Peyer's patch (tissue), 4 donors: ENCODE data around the gene AOC3. TPM values are rescaled to one million over a fixed set of nuclear protein-coding genes. Genes with fewer than 3 reads are reported as not detected.
"Not testable (repeated sequence)": the region's sequence is repeated elsewhere in the genome, so short reads cannot be mapped to it uniquely, and the experiment has no call there.

ENCODE experiments used
- DNase-seq, 3 donors: peaks; one replicate each; pipeline ENCODE4 v3.0.0-alpha.2; 2017 to 2019
- H3K27ac ChIP-seq, 4 donors: fragments of 200-600 bp; sonication (generic); one replicate each; pipeline ENCODE4 v1.5.1; 2016 to 2019
- H3K27me3 ChIP-seq, 2 donors: fragments of 200-600 bp; sonication (generic); one replicate each; pipeline ENCODE4 v1.5.1; 2019
- H3K36me3 ChIP-seq, 3 donors: fragments of 200-600 bp; sonication (generic); one replicate each; pipeline ENCODE4 v1.5.1; 2016 to 2019
- H3K4me1 ChIP-seq, 4 donors: fragments of 200-600 bp; sonication (generic); one replicate each; pipeline ENCODE4 v1.5.1; 2016 to 2019
- H3K4me3 ChIP-seq, 4 donors: fragments of 200-600 bp; sonication (generic); 1 replicate in 3 of 4; 2 replicates in 1 of 4; pipeline ENCODE4 v1.5.1; 2016 to 2019; ENCODE audit warnings: mild to moderate bottlenecking in 1 of 4
- H3K9me3 ChIP-seq, 4 donors: fragments of 200-600 bp; sonication (generic); one replicate each; pipeline ENCODE4 v1.5.1; 2016 to 2019; ENCODE audit warnings: mild to moderate bottlenecking in 1 of 4
- POLR2A ChIP-seq, 2 donors: fragments of 450-650 bp; IDR thresholded peaks; one replicate each; pipeline ENCODE4 v1.5.1; 2017; ENCODE audit warnings: antibody characterized with exemption in 2 of 2, mild to moderate bottlenecking in 2 of 2, moderate library complexity in 2 of 2
- total RNA-seq, 4 donors: library from RNA; depleted of rRNA; stranded (reverse); fragments of >200 nt; gene quantifications; one replicate each; pipeline ENCODE4 v1.1.0, GENCODE V29; 2016
- TF ChIP-seq, protein P1 (sequence below), 6 experiments: fragments of 450-650 bp in 4 of 6; fragments of 200-600 bp in 2 of 6; sonication (generic) in 1 of 6; IDR thresholded peaks; one replicate each; pipeline ENCODE4 v1.5.1; 2017 to 2019; ENCODE audit warnings: antibody characterized with exemption in 6 of 6, mild to moderate bottlenecking in 3 of 6, moderate library complexity in 1 of 6

Gene AOC3
- total RNA-seq, 4 donors from 2014 or later = 3.3 to 11.4 (median 7.0) TPM

DNA sequence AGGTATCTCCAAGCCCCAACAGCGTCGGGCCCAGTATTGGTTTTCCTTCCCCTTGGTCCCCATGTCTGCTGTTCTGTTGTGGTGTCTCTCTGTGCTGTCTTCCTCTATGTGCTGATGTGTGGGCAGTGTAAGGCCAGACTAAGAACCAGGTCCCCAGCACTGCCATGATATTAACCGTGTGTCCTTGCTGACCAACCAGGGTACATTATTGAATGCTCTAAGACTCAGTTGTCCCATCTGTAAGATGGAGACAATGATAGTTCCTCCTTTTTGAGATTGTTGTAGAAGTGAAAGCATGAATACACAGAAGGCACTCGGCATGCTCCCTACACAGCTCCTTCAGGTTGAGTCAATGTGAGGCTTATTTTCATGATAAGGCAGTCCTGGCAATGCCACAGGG is 20.6 kb downstream of the AOC3 start:
- H3K27ac ChIP-seq = no peak overlapping the region
- DNase-seq = no peak
- H3K4me3 ChIP-seq = no peak overlapping the region
- H3K4me1 ChIP-seq = peaks cover 0 to 3% (median 0%) of the 10 kb centered on the region in 4 donors
- no peaks in the 10 kb centered on the region for H3K36me3 ChIP-seq
- H3K9me3 ChIP-seq = no peaks in the 10 kb centered on the region
- TF ChIP-seq, protein P1, sequence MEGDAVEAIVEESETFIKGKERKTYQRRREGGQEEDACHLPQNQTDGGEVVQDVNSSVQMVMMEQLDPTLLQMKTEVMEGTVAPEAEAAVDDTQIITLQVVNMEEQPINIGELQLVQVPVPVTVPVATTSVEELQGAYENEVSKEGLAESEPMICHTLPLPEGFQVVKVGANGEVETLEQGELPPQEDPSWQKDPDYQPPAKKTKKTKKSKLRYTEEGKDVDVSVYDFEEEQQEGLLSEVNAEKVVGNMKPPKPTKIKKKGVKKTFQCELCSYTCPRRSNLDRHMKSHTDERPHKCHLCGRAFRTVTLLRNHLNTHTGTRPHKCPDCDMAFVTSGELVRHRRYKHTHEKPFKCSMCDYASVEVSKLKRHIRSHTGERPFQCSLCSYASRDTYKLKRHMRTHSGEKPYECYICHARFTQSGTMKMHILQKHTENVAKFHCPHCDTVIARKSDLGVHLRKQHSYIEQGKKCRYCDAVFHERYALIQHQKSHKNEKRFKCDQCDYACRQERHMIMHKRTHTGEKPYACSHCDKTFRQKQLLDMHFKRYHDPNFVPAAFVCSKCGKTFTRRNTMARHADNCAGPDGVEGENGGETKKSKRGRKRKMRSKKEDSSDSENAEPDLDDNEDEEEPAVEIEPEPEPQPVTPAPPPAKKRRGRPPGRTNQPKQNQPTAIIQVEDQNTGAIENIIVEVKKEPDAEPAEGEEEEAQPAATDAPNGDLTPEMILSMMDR (IDR thresholded peaks at IDR 0.05) = no peak
- no peak for TF ChIP-seq POLR2A (IDR thresholded peaks at IDR 0.05)
- no peaks in the 10 kb centered on the region for H3K27me3 ChIP-seq

GRCh38 chr17:42872251-42872965 is 21.4 kb downstream of the AOC3 start:
- Histone ChIP-seq H3K9me3 (no peaks in the 10 kb centered on the region), H3K27ac (no peak overlapping the region)
- no peak for DNase-seq

DNA sequence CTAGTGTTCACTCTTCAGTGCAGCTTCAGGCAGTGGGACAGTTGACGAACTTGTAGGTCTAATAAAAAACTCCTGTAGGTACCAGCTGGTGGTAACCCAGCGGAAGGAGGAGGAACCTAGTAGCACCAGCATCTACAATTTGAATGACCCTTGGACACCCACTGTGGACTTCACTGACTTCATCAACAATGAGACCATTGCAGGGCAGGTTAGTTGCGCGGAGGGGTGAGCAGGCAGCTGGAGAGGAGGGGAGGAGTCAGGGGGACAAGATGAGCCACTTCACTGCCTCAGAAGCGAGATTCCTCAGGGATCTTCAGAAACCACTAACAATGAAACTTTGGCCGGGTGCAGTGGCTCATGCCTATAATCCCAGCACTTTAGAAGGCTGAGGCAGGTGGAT is 22.3 kb downstream of the AOC3 start:
- no peak for TF ChIP-seq POLR2A (IDR thresholded peaks at IDR 0.05)
- TF ChIP-seq, protein P1 (IDR thresholded peaks at IDR 0.05) = no peak

More at GRCh38 chr17:42872251-42872965, 21.4 kb downstream of the AOC3 start:
- no peak for TF ChIP-seq POLR2A (IDR thresholded peaks at IDR 0.05)
- TF ChIP-seq, protein P1 (IDR thresholded peaks at IDR 0.05) = no peak
- H3K27me3 ChIP-seq = no peaks in the 10 kb centered on the region
- no peaks in the 10 kb centered on the region for H3K4me1 ChIP-seq
- H3K36me3 ChIP-seq = no peaks in the 10 kb centered on the region
- no peak overlapping the region for H3K4me3 ChIP-seq

DNA sequence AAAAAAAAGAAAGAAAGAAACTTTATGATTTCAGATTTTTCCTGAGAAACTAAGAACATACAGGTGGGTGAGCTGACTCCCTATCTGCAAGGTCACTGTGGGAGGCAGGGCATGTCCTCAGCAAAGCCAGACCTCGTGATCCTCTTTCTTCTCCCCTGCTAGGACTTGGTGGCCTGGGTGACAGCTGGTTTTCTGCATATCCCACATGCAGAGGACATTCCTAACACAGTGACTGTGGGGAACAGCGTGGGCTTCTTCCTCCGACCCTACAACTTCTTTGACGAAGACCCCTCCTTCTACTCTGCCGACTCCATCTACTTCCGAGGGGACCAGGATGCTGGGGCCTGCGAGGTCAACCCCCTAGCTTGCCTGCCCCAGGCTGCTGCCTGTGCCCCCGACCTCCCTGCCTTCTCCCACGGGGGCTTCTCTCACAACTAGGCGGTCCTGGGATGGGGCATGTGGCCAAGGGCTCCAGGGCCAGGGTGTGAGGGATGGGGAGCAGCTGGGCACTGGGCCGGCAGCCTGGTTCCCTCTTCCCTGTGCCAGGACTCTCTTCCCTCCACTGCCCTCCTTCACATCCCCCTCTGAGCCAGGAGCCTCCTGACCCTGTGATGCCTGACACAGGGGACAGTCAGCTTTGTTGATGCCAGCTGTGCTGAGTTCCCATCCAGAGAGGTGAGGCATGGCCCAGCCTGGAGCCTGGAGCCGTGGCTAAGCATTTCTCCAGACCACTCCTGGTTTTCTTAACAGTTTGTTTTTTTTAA is 23.1 kb downstream of the AOC3 start:
- not testable (repeated sequence) for H3K9me3 ChIP-seq, H3K27me3 ChIP-seq, H3K36me3 ChIP-seq, H3K27ac ChIP-seq, H3K4me3 ChIP-seq, H3K4me1 ChIP-seq, DNase-seq

More for the DNA sequence above, 22.3 kb downstream of the AOC3 start:
- Histone ChIP-seq H3K4me1 (no peaks in the 10 kb centered on the region), H3K9me3 (no peaks in the 10 kb centered on the region), H3K4me3 (no peak overlapping the region), H3K27me3 (no peaks in the 10 kb centered on the region), H3K36me3 (no peaks in the 10 kb centered on the region), H3K27ac (no peak overlapping the region)
- no peak for DNase-seq

GRCh38 chr17:42877037-42877436 is 26.0 kb downstream of the AOC3 start:
- no peak overlapping the region for H3K4me3 ChIP-seq
- no peak for DNase-seq
- no peaks in the 10 kb centered on the region for H3K27me3 ChIP-seq
- H3K27ac ChIP-seq = no peak overlapping the region
- no peaks in the 10 kb centered on the region for H3K36me3 ChIP-seq
- H3K4me1 ChIP-seq = no peaks in the 10 kb centered on the region
- H3K9me3 ChIP-seq = no peaks in the 10 kb centered on the region
- TF ChIP-seq POLR2A (IDR thresholded peaks at IDR 0.05) = no peak
- TF ChIP-seq, protein P1 (IDR thresholded peaks at IDR 0.05) = no peak
